GM12892 (cell line): ENCODE measurements around the gene CCDC182.

Experiments
- DNase-seq: peaks from one replicate; pipeline ENCODE4 v3.0.0; 2011; ENCODE audit not compliant: insufficient read length
- FAIRE-seq: peaks from 2 replicates; lab custom pipeline; 2011; peaks lifted over from hg19 to GRCh38; lab: Jason Lieb, UNC
- POLR2A ChIP-seq: IDR thresholded peaks from 2 replicates; pipeline ENCODE4 v1.6.1; 2011; ENCODE audit warnings: low read depth, low read length, control low read depth
- POLR2AphosphoS5 ChIP-seq: IDR thresholded peaks from 2 replicates; pipeline ENCODE4 v1.6.1; 2011; ENCODE audit warnings: low read depth, low read length, control low read depth
- TAF1 ChIP-seq: IDR thresholded peaks from 2 replicates; pipeline ENCODE4 v1.6.1; 2011; ENCODE audit warnings: low read depth, mild to moderate bottlenecking, control low read depth, low read length, borderline replicate concordance

The CCDC182 gene

GRCh38 chr17:57722704-57723043 is 22.4 kb downstream of the CCDC182 start:
- no peak for TF ChIP-seq POLR2AphosphoS5
- TF ChIP-seq TAF1, result no peak
- TF ChIP-seq POLR2A, result no peak
- FAIRE-seq (no peak), DNase-seq (no peak)

- FAIRE-seq (no peak), DNase-seq (no peak)
- no peak for TF ChIP-seq POLR2AphosphoS5
- TF ChIP-seq POLR2A, result no peak
- no peak for TF ChIP-seq TAF1
Observed at GRCh38 chr17:57721967-57722703, 23.0 kb downstream of the CCDC182 start.

GRCh38 chr17:57720386-57721035 is 24.6 kb downstream of the CCDC182 start:
- DNase-seq (no peak), FAIRE-seq (no peak)
- TF ChIP-seq POLR2AphosphoS5 (no peak), TAF1 (no peak), POLR2A (no peak)

GRCh38 chr17:57718878-57719277 is 26.2 kb downstream of the CCDC182 start:
- FAIRE-seq, result no peak
- TF ChIP-seq TAF1 (no peak), POLR2A (no peak), POLR2AphosphoS5 (no peak)
- DNase-seq, result no peak

- no peak for DNase-seq
- TF ChIP-seq POLR2A (no peak), TAF1 (no peak), POLR2AphosphoS5 (no peak)
Observed at GRCh38 chr17:57715981-57716380, 29.1 kb downstream of the CCDC182 start.

GRCh38 chr17:57714665-57715180 is 30.4 kb downstream of the CCDC182 start:
- DNase-seq, result no peak

More at GRCh38 chr17:57715981-57716380, 29.1 kb downstream of the CCDC182 start:
- FAIRE-seq, result no peak

GRCh38 chr17:57713140-57713539 is 32.0 kb downstream of the CCDC182 start:
- FAIRE-seq, result no peak
- no peak for DNase-seq
- TF ChIP-seq TAF1 (no peak), POLR2AphosphoS5 (no peak), POLR2A (no peak)

More at GRCh38 chr17:57714665-57715180, 30.4 kb downstream of the CCDC182 start:
- FAIRE-seq, result no peak
- TF ChIP-seq POLR2AphosphoS5 (no peak), POLR2A (no peak), TAF1 (no peak)

GRCh38 chr17:57708410-57708809 is 36.7 kb downstream of the CCDC182 start:
- TF ChIP-seq TAF1 (no peak), POLR2A (no peak), POLR2AphosphoS5 (no peak)
- FAIRE-seq (no peak), DNase-seq (no peak)

- TF ChIP-seq POLR2A, result no peak
- FAIRE-seq, result no peak
- no peak for DNase-seq
Observed at GRCh38 chr17:57707892-57708291, 37.2 kb downstream of the CCDC182 start.

- TF ChIP-seq POLR2A (no peak), TAF1 (no peak), POLR2AphosphoS5 (no peak)
- FAIRE-seq (no peak), DNase-seq (no peak)
Observed at GRCh38 chr17:57706761-57707160, 38.3 kb downstream of the CCDC182 start.

- TF ChIP-seq POLR2AphosphoS5 (no peak), POLR2A (no peak), TAF1 (no peak)
- FAIRE-seq (no peak), DNase-seq (no peak)
Observed at GRCh38 chr17:57705921-57706695, 39.0 kb downstream of the CCDC182 start.
